ENCODE results near the gene MSANTD1. TPM values are rescaled to one million over a fixed set of nuclear protein-coding genes. Genes with fewer than 3 reads are reported as not detected.
A peak's percentile ranks its signal among the peaks of the same experiment; 100 is the strongest.

Gene MSANTD1
- total RNA-seq, 4 donors from 2014 or later: 0.36 to 0.72 TPM; not detected in 2

GRCh38 chr4:3285558-3286334 is 36.8 kb downstream of the MSANTD1 start:
- H3K36me3 ChIP-seq: no peaks in the 10 kb centered on the region
- 37% methylated on average over 24 of the region's 38 CpGs for WGBS
- no peaks in the 10 kb centered on the region for H3K9me3 ChIP-seq
- H3K4me3 ChIP-seq: no peak overlapping the region
- H3K27ac ChIP-seq: no peak overlapping the region
- TF ChIP-seq POLR2AphosphoS5 (IDR thresholded peaks at IDR 0.05) (no peak), POLR2A (IDR thresholded peaks at IDR 0.05) (no peak), EP300 (IDR thresholded peaks at IDR 0.05) (no peak)
- TF ChIP-seq, protein P1, sequence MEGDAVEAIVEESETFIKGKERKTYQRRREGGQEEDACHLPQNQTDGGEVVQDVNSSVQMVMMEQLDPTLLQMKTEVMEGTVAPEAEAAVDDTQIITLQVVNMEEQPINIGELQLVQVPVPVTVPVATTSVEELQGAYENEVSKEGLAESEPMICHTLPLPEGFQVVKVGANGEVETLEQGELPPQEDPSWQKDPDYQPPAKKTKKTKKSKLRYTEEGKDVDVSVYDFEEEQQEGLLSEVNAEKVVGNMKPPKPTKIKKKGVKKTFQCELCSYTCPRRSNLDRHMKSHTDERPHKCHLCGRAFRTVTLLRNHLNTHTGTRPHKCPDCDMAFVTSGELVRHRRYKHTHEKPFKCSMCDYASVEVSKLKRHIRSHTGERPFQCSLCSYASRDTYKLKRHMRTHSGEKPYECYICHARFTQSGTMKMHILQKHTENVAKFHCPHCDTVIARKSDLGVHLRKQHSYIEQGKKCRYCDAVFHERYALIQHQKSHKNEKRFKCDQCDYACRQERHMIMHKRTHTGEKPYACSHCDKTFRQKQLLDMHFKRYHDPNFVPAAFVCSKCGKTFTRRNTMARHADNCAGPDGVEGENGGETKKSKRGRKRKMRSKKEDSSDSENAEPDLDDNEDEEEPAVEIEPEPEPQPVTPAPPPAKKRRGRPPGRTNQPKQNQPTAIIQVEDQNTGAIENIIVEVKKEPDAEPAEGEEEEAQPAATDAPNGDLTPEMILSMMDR (IDR thresholded peaks at IDR 0.05): no peak
- peaks cover 38% of the 10 kb centered on the region for H3K27me3 ChIP-seq
- peaks cover 27% of the 10 kb centered on the region for H3K4me1 ChIP-seq
- DNase-seq (ENCODE audit: low spot score in 2 of 2): peak in 1 of 2 donors; percentile 80

DNA sequence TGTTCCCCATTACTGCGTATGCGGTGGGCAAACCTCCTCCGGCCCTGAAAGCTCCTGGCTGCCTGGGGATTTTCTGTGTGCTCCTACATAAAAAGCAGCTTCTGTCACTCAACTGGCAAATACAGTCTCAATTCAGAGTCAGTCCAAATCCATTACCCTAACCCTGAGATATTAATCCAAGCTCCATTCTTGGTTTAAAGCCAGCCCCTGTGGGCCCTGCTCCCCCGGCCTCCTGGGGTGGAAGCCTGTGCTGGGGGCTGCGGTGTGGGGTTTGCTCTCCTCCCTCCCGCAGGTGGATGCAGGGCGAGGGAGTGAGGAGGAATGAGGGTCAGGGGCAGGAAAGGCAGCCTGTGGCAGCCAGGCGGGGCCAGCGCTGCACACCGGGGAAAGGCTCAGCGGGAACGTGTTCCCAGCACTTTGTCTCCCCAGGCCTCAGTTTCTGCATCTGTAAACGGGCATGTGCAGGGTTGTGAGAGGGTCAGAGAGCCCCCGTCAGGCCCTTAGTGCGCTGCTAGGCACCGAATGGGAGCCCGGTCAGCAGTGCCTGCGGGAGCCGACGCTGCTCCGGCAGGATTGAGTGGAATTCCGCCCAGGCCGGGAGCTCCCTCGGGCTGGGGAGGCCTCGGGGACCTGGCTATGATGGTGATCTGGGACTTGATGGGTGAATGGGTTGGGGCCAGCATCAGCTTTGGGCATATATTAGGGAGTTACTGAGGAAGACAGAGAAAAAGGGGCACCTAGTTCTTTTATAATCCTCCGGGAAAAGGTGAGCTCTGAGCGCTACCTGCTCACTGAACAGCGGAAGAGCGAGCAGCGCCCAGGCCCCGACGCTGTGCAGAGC is 37.6 kb downstream of the MSANTD1 start:
- no peak overlapping the region for H3K4me3 ChIP-seq
- H3K9me3 ChIP-seq: no peaks in the 10 kb centered on the region
- peaks cover 32% of the 10 kb centered on the region for H3K4me1 ChIP-seq
- no peaks in the 10 kb centered on the region for H3K36me3 ChIP-seq
- H3K27ac ChIP-seq: no peak overlapping the region
- peaks cover 38% of the 10 kb centered on the region for H3K27me3 ChIP-seq
- WGBS: 61% methylated on average over 32 of the region's 32 CpGs
- DNase-seq (ENCODE audit: low spot score in 2 of 2): peak in 1 of 2 donors; percentile 64
- TF ChIP-seq, protein P1 (IDR thresholded peaks at IDR 0.05): no peak
- TF ChIP-seq EP300 (IDR thresholded peaks at IDR 0.05) (no peak), POLR2AphosphoS5 (IDR thresholded peaks at IDR 0.05) (no peak), POLR2A (IDR thresholded peaks at IDR 0.05) (no peak)

GRCh38 chr4:3287271-3287971 is 38.5 kb downstream of the MSANTD1 start:
- Histone ChIP-seq H3K9me3 (no peaks in the 10 kb centered on the region), H3K27ac (no peak overlapping the region), H3K4me3 (no peak overlapping the region), H3K27me3 (peaks cover 38% of the 10 kb centered on the region), H3K36me3 (no peaks in the 10 kb centered on the region), H3K4me1 (peaks cover 40% of the 10 kb centered on the region)
- DNase-seq (ENCODE audit: low spot score in 2 of 2): peak in 1 of 2 donors; percentile 62
- TF ChIP-seq EP300 (IDR thresholded peaks at IDR 0.05) (no peak), POLR2A (IDR thresholded peaks at IDR 0.05) (no peak), POLR2AphosphoS5 (IDR thresholded peaks at IDR 0.05) (no peak)
- TF ChIP-seq, protein P1 (IDR thresholded peaks at IDR 0.05): no peak
- 27% methylated on average over 14 of the region's 14 CpGs for WGBS

GRCh38 chr4:3287972-3288570 is 39.1 kb downstream of the MSANTD1 start:
- no peak overlapping the region for H3K27ac ChIP-seq
- WGBS: 69% methylated on average over 19 of the region's 24 CpGs
- no peaks in the 10 kb centered on the region for H3K36me3 ChIP-seq
- DNase-seq (ENCODE audit: low spot score in 2 of 2): peak in 1 of 2 donors; percentile 67
- no peak overlapping the region for H3K4me3 ChIP-seq
- H3K4me1 ChIP-seq: peaks cover 41% of the 10 kb centered on the region
- TF ChIP-seq EP300 (IDR thresholded peaks at IDR 0.05) (no peak), POLR2AphosphoS5 (IDR thresholded peaks at IDR 0.05) (no peak), POLR2A (IDR thresholded peaks at IDR 0.05) (no peak)
- TF ChIP-seq, protein P1 (IDR thresholded peaks at IDR 0.05): no peak
- H3K27me3 ChIP-seq: peaks cover 38% of the 10 kb centered on the region
- H3K9me3 ChIP-seq: no peaks in the 10 kb centered on the region

All from suprapubic skin (tissue), 4 donors.